Stomach (tissue), 9 donors: Measurements from ENCODE around the gene YIF1B. TPM values are rescaled to one million over a fixed set of nuclear protein-coding genes. Genes with fewer than 3 reads are reported as not detected.

Source experiments
- DNase-seq, 2 donors: peaks; one replicate each; pipeline versions ENCODE4 v3.0.0 to v3.0.0-alpha.2; 2013 to 2019
- H3K27ac ChIP-seq, 5 donors: fragments of 200-600 bp in 4 of 5; sonication (generic) in 4 of 5; one replicate each; pipeline ENCODE4 v1.5.1; 2013 to 2019; ENCODE audit warnings: mild to moderate bottlenecking in 1 of 5, moderate library complexity in 1 of 5
- H3K27me3 ChIP-seq, 3 donors: fragments of 200-600 bp; sonication (generic); one replicate each; pipeline ENCODE4 v1.5.1; 2017 to 2019; ENCODE audit warnings: mixed run types in 1 of 3
- H3K36me3 ChIP-seq, 4 donors: fragments of 200-600 bp; sonication (generic); 1 replicate in 3 of 4; 2 replicates in 1 of 4; pipeline ENCODE4 v1.5.1; 2016 to 2019
- H3K4me1 ChIP-seq, 4 donors: fragments of 200-600 bp; sonication (generic); one replicate each; pipeline ENCODE4 v1.5.1; 2016 to 2019
- H3K4me3 ChIP-seq, 4 donors: fragments of 200-600 bp; sonication (generic) in 3 of 4; one replicate each; pipeline ENCODE4 v1.5.1; 2016 to 2019; ENCODE audit warnings: mild to moderate bottlenecking in 1 of 4
- H3K9me3 ChIP-seq, 4 donors: fragments of 200-600 bp; sonication (generic); one replicate each; pipeline ENCODE4 v1.5.1; 2016 to 2019
- CTCF ChIP-seq, 7 experiments: fragments of 450-650 bp in 4 of 7; fragments of 200-600 bp in 3 of 7; sonication (generic) in 3 of 7; IDR thresholded peaks; one replicate each; pipeline ENCODE4 v1.5.1; 2016 to 2019; ENCODE audit warnings: antibody characterized with exemption in 7 of 7, control low read depth in 2 of 7, mild to moderate bottlenecking in 1 of 7
- EP300 ChIP-seq: sonication (generic); formaldehyde crosslinking; IDR thresholded peaks from one replicate; pipeline ENCODE4 v1.6.1; 2017; ENCODE audit warnings: antibody characterized with exemption
- POLR2A ChIP-seq, 4 donors: fragments of 450-650 bp; IDR thresholded peaks; one replicate each; pipeline ENCODE4 v1.6.1; 2016; ENCODE audit warnings: antibody characterized with exemption in 4 of 4, control low read depth in 2 of 4, mild to moderate bottlenecking in 1 of 4, moderate library complexity in 1 of 4
- POLR2AphosphoS5 ChIP-seq, 3 donors: sonication (generic); formaldehyde crosslinking; IDR thresholded peaks; one replicate each; pipeline ENCODE4 v1.6.1; 2016; ENCODE audit warnings: antibody characterized with exemption in 3 of 3
- WGBS, 5 donors: extraction: QIAGEN DNeasy Blood & Tissue Kit in 3 of 5; methylation state at CpG; one replicate each; pipeline versions ENCODE4 v1.1.5 to v1.1.7; 2013 to 2018; 5-methylcytosine and 5-hydroxymethylcytosine counted together
- intact Hi-C: fragments of 100-400 bp; cut with DNase I; formaldehyde crosslinking; loops from one replicate; pipeline ENCODE4 v1.15.1; 2023; ENCODE audit warnings: low total_unique reads
- polyA plus RNA-seq, 3 donors: library from polyadenylated mRNA; stranded (reverse); fragments of 200-250 nt; gene quantifications; one replicate each; pipeline ENCODE4 v1.2.3, GENCODE V29; 2013
- total RNA-seq, 5 donors: library from RNA; depleted of rRNA; stranded (reverse); fragments of >200 nt; gene quantifications; one replicate each; pipeline versions ENCODE4 v1.1.0 to v1.2.3, GENCODE V29; 2014 to 2016
- donor health status: healthy with polysubstance abuse.
- donor health status: Bipolar disorder and iron deficiency.
- donor health status: healthy.

YIF1B gene
- total and polyA plus RNA-seq, 8 donors = 4.7 to 30.4 (median 15.7) TPM

GRCh38 chr19:38308926-38309614 is 6.7 kb downstream of the YIF1B start:
- H3K36me3 ChIP-seq = peaks cover 0 to 53% (median 48%) of the 10 kb centered on the region in 4 donors
- intact Hi-C loops = no loop called here
- whole genome bisulfite sequencing, 5 donors = 84 to 88% (median 87%) methylated on average over 22 to 24 of the region's 24 CpGs

GRCh38 chr19:38308006-38308766 is 7.6 kb downstream of the YIF1B start:
- 88 to 93% (median 88%) methylated on average over 12 of the region's 12 CpGs for WGBS, 5 donors
- peaks cover 0 to 53% (median 48%) of the 10 kb centered on the region in 4 donors for H3K36me3 ChIP-seq
- intact Hi-C loops = no loop called here

More at GRCh38 chr19:38308926-38309614, 6.7 kb downstream of the YIF1B start:
- Histone ChIP-seq H3K27ac (no peak overlapping the region), H3K4me3 (no peak overlapping the region), H3K4me1 (peaks cover 4 to 16% (median 9%) of the 10 kb centered on the region in 4 donors), H3K27me3 (no peaks in the 10 kb centered on the region), H3K9me3 (no peaks in the 10 kb centered on the region)
- no peak for DNase-seq
- no peak for TF ChIP-seq POLR2A (IDR thresholded peaks at IDR 0.05)
- TF ChIP-seq POLR2AphosphoS5 (IDR thresholded peaks at IDR 0.05) = no peak
- TF ChIP-seq CTCF (IDR thresholded peaks at IDR 0.05) = no peak
- TF ChIP-seq EP300 = no peak

GRCh38 chr19:38307597-38307996 is 8.2 kb downstream of the YIF1B start:
- intact Hi-C loops = no loop called here
- WGBS, 5 donors = 86 to 92% (median 87%) methylated on average over 3 to 8 of the region's 8 CpGs
- H3K27ac ChIP-seq = no peak overlapping the region
- no peaks in the 10 kb centered on the region for H3K27me3 ChIP-seq
- TF ChIP-seq POLR2AphosphoS5 (IDR thresholded peaks at IDR 0.05) (no peak), EP300 (no peak), CTCF (IDR thresholded peaks at IDR 0.05) (no peak), POLR2A (IDR thresholded peaks at IDR 0.05) (no peak)
- H3K4me1 ChIP-seq = peaks cover 4 to 21% (median 12%) of the 10 kb centered on the region in 4 donors
- DNase-seq = no peak
- H3K9me3 ChIP-seq = no peaks in the 10 kb centered on the region
- H3K4me3 ChIP-seq = no peak overlapping the region
- peaks cover 0 to 53% (median 48%) of the 10 kb centered on the region in 4 donors for H3K36me3 ChIP-seq

More at GRCh38 chr19:38308006-38308766, 7.6 kb downstream of the YIF1B start:
- H3K9me3 ChIP-seq = no peaks in the 10 kb centered on the region
- TF ChIP-seq POLR2AphosphoS5 (IDR thresholded peaks at IDR 0.05) (no peak), EP300 (no peak), POLR2A (IDR thresholded peaks at IDR 0.05) (no peak), CTCF (IDR thresholded peaks at IDR 0.05) (no peak)
- peaks cover 4 to 21% (median 12%) of the 10 kb centered on the region in 4 donors for H3K4me1 ChIP-seq
- H3K27me3 ChIP-seq = no peaks in the 10 kb centered on the region
- H3K27ac ChIP-seq = no peak overlapping the region
- no peak for DNase-seq
- no peak overlapping the region for H3K4me3 ChIP-seq

- peaks cover 0 to 53% (median 48%) of the 10 kb centered on the region in 4 donors for H3K36me3 ChIP-seq
- no peak for DNase-seq
- H3K27ac ChIP-seq = no peak overlapping the region
- peaks cover 4 to 21% (median 12%) of the 10 kb centered on the region in 4 donors for H3K4me1 ChIP-seq
- no peaks in the 10 kb centered on the region for H3K9me3 ChIP-seq
- intact Hi-C loops = no loop called here
- WGBS, 5 donors = 92 to 100% (median 98%) methylated on average over 1 to 4 of the region's 4 CpGs
- TF ChIP-seq EP300 (no peak), CTCF (IDR thresholded peaks at IDR 0.05) (no peak), POLR2AphosphoS5 (IDR thresholded peaks at IDR 0.05) (no peak), POLR2A (IDR thresholded peaks at IDR 0.05) (no peak)
- H3K4me3 ChIP-seq = no peak overlapping the region
- no peaks in the 10 kb centered on the region for H3K27me3 ChIP-seq
Observed at GRCh38 chr19:38307076-38307475, 8.7 kb downstream of the YIF1B start.
